ENCODE measurements around the gene CELF1.

CELF1 gene

DNA sequence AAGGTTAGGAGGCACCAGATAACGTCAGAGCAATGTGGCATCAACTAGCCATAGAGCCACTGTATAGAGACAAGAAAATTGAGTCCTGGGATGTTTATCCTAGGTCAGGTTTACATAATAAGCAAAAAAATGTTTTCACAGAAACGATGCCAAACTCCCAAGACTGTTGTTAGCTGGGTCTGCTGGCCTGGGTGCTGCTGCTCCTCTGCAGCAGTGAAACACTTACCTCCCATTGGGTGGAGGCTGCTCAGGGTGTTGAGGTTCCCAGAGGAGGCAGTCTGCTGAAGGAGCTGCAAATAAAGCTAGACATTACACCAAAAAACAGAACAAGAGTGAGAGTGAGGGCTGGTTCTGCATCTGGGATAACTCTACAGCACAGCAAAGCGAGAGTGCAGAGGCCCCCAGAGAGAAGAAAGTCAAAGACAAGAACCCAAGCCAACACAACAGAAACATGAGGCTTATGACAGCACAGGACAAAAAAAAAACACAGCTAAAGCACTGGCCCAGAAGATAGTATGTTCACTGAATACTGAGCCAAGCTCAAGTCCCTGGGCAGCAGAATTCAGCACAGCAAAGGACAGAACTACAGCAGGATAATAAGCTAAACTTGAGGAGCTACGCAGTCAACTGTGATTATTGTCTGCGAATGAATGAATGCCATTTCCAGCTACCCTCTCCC, 74.1 kb downstream of the CELF1 start:
- no peak for DNase-seq

DNA sequence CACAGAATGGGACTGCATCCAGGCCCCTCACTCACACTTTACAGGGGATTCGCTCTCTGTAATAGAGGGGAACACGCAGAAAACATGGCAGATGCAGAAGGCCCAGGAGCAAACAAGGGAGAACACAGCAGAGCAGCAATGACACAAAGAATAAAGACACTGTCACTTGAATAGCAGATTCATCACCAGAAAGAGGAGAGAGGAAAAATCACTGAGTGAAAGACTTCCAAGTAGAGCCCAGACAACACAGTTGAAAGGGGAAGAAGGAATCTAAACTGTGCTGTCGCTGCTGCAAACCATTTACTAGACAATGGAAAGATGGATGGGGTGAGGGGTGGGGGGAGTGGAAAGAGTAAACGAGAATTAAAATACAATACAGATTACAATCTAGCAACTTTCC, 75.2 kb downstream of the CELF1 start:
- no peak for DNase-seq

DNA sequence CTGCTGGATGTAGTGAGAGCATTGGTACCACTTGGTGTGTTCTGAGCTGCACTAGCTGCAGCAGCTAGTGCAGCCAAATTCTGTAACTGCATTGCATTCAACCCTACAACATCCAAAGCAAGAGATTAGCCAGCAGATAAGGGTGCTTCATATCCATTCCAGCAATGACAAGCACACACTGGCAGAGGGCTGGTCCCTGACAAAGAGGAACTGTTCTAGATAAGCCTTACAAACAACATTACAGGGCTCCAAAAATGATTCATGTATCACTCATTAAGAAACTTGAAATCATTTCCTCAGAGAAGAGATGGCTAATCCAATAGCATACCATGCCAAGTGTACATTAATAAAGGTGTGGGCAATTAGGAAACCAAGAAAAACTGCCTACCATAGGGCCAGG, 75.6 kb downstream of the CELF1 start:
- DNase-seq: no peak

DNA sequence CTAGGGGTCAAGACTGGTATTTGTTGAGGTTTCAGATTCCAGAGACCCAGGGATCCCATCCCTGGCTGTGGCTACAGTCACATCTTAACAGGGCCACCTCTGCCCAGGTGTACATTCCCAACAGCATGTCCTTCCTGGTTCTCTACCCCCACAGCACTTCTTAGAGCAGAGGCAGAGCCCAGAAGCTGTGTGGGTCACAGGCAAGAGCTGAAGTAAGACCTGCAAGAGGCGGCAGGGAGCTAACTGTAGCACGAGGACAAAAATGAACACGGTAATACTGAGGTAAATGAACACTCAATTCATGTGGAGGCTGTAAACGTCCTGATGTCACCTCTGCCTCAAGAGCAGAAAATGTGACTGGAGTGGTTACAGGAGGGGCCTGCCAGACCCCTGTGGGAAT, 82.3 kb downstream of the CELF1 start:
- DNase-seq: no peak

DNA sequence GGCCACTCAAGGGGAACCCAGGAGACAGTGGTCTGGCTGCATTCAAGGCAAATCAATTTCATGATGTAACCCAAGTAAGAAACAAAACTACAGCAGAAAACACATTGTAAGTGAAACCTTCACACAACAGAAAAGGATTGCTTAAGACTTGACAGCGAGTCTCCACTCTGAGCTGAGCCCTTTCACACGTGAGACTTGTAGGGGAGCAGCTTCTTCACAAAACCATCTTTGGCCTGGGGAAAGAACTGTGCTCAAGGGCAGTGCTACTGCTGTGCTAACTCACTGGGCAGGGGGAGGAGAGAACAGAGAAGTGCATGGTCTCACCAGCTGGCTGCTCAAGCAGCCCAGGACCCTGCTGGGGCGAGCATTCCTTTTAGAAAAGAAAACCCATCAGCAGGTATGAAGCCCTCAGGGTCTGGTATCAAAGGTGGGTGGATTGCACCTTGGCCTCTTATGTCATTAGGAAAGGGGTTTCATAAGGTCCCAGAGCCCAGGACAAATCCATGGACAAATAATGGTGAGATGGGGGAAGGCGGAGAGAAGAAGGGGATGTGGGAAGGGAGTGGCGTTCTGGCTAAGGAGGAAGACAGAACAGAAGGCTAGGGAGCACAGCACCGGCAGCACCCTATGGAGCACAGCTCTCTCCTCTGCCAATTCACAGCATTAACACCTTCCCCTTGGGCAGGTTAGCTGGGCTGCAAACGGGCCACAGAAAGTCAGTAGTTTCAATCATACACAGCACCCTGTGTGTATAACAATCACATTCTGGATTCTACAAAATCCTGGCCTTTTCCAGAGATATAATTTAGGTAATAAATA, 83.4 kb downstream of the CELF1 start:
- peak; percentile 83 for DNase-seq

DNA sequence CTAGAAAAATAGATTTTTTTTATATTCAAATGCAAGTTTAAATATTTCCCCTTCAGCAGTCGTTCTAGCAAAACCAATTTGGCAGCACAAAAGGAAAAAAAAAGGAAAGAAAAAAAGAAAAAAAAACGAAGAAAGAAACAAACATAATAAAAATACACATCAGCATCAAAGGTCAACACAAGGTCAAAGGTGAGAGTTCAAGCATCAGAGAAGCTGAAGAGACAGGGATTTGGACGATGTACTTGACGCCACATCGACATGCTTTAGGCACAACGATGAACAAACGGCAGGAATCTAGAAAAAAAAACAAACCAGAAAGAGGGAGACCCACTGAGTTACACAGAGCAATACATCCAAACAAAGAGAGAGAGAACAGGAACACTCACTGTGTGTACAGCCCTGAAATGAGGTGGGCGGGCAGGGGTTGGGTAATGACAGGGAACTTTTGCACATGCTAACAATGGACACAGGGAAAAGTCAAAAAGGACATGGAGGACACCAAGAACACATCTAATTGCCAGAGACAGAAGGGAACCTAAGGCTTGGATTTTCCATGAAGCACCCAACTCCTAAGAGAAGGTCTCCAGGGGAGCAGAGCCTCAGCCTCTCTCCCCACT, 84.2 kb downstream of the CELF1 start:
- peak; percentile 70 for DNase-seq

DNA sequence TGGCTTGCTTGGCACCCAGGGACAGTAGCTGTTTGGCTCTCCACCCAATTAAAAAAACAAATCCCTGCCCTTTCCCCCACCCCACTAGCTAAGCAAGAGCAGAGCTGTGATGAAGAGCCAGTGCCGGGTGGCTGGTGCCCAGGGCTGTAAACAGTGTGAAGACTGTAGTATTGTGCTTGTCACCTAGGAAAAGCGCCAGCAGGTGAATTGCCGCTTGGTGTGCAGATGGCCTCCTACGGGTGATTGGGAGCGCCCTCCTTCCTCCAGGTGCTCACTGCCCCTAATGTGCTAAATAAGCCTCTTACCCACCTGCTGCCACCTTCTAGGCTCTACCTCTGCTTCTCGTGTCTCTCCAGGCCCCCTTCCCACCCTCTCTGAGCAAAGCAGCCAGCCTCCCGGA, 85.6 kb downstream of the CELF1 start:
- peak; percentile 99 for DNase-seq

DNA sequence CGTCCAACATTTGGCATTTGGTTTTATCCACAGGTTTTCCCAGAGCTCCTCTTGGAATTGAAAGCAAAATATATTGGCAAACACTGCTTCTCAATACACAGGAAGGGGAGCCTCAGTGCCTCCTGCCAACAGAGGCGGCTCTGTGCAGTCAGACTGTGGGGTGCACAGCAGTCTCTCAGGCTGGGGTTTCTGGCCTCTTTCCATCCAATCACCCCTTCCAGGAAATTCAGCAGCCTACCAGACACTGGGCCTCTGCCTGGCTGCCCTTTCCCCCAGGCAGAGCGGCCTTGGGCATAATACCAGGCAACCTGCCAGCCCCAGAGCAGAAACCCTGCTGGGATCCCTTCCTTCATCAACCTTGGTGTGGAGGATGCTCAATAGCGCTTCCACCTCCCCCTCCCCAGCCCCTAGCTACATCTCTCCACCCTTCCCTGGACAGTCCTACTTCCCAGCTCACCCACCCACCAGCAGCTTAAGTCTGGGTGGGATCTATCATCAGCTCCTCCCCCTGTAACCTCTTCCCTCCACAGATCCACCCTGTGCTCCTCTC, 86.2 kb downstream of the CELF1 start:
- peak; percentile 99 for DNase-seq

DNA sequence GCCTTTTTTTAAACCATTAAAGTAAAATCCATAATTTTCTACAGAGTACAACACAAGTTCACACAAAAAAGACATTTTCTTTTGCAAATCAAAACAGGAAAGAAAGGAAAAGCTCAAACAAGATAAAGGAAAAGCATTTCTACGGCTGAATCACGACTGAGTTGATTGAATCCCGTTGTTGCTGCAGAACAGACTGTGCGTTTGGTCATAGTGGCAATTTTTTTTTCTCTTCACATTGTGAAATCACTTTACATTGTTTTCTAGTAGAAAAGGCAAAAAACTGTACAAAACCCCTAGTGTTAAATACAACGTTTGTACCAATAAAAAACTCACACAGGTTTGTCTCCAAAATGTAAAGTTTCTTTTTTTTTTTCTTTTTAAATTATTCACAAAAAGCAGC, 86.7 kb downstream of the CELF1 start:
- DNase-seq: peak; percentile 54

DNA sequence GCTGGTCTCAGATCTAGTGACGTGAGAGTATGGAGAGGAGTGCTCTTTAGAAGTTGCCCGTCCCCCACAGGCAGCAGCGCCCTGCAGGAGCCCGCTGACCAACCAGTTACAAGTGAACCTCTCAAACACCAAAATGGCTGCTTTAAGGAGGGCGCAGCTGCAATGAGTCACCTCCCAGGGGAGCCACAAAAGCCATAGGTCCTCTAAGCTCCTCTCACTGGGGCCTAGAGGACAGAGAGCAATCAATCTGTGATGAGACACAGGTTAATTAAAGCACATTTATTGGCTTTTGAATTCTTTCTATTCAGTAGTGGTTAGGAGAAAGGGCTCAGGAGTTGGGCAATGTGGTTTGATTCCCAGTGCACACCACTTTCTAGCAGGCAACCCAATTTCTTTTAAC, 88.4 kb downstream of the CELF1 start:
- DNase-seq: peak; percentile 99

DNA sequence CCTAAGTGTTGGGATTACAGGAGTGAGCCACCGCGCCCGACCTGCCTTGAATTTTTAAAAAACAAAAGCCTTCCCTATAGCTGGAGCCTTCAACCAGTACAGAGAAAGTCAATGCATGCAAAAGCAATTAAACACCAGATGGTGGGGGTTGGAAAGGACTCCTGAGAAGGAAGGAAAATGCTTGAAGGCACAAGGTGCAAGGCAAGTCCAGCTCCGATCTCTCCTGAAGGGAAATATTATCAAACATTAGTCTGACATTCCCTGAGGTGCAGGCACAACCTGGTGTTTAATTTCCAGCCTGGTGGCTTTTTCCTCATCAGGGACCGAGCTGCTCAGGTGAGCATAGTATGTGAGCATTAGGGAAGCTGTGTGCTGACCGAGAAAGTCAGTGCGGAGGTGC, 91.1 kb downstream of the CELF1 start:
- peak; percentile 60 for DNase-seq

DNA sequence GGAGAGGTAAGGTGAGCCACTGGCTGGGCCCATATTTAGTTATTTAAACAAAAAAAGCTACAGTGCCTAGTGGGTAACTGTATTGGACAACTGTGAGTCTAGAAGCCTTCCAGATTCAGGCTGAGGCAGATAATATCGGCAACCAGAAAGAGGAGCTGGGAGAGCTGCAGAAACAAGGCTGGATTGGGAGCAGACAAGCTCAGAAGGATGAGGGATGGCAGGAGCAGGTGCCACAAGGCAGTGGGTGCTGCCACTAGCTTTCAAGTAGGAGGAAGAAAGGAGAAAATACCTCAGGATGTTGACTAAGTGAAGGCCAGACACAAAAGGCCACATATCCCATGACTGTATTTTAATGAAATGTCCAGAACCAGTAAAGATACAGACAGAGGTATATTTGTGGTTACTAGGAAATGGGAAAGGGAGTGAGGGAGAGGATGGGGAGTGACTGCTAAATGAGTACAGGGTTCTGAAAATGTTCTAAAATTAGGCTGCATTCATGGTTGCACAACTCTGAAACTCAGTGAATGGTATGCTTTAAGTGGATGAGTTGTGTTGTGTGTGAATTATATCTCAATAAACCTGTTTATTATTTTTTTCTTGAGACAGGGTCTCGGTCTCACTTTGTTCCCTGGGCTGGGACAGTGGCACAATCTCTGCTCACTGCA, 92.2 kb downstream of the CELF1 start:
- DNase-seq: no peak

DNA sequence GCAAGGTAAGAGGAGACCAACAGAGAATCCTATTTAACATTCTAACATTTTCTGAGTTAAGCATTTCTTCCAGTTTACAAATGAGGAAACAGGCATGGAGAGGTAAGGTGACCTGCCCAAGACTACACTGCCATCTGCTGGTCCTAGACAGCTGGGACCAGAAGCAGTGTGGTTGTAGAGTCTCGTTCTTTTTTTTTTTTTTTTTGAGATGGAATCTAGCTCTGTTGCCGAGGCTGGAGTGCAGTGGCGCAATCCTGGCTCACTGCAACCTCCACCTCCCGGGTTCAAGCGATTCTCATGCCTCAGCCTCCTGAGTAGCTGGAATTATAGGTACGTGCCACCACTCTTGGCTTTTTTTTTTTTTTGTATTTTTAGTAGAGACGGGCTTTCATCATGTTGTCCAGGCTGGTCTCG, 98.7 kb downstream of the CELF1 start:
- peak; percentile 87 for DNase-seq

DNA sequence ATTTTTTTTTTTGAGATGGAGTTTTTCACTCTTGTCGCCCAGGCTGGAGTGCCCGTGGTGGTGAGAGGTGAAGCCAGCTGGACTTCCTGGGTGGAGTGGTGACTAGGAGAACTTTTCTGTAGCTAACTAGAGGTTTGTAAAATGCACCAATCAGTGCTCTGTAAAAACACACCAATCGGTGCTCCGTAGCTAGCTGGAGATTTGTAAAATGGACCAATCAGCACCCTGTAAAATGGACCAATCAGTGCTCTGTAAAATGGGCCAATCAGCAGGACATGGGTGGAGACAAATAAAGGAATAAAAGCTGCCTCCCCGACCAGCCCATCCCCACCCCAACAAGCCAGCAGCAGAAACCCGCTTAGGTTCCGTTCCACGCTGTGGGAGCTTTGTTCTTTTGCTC, 99.6 kb downstream of the CELF1 start:
- DNase-seq: no peak

DNA sequence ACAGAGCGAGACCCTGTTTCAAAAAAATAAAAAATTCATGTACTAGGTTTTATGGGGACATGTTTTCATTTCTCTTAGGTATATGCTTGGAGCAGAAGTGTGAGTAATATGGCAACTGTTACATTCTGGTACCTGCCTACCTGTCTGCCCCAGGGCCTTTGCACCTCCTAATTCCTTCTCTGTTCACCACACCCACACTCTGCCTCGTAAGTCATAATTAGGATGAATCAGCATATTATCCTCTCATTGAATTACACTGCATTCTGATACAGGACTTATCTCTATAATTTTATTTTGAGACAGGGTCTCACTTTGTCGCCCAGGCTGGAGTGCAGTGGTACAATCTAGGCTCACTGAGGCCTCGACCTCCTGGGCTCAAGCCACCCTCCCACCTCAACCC, 100.9 kb downstream of the CELF1 start:
- DNase-seq: no peak

DNA sequence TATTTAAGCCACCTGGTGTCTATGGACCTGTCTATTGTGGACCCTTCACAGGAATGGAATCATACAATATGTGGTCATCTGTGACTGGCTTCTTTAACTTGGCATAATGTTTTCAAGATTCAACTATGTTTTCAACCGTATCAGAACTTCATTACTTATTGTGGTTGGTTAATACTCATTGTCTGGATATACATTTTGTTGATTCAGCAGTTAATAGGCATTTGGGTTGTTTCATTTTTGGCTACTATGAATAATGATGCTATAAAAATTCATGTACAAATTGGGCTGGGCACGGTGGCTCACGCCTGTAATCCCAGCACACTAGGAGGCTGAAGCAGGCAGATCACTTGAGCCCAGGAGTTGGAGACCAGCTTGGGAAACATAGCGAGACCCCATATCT, 101.5 kb downstream of the CELF1 start:
- no peak for DNase-seq

DNA sequence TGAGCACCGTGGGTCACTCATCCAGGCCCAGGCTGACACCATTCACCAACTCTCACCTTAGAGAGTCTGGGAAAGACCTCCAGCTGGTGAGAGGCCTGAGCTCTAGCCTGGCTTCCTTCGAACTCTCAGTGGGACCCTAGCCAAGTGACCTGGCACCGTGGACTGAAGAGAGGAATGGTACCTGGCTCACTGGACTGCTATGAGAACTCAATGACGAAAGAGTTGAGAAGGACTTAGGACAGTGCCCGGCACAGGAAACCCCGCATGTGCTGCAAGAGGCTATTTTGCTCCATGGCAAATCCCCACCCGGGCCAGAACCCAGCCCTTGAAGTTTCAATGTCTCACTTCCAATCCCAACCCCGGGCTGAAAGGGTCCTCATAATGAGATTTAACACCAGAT, 103.4 kb downstream of the CELF1 start:
- DNase-seq: no peak

DNA sequence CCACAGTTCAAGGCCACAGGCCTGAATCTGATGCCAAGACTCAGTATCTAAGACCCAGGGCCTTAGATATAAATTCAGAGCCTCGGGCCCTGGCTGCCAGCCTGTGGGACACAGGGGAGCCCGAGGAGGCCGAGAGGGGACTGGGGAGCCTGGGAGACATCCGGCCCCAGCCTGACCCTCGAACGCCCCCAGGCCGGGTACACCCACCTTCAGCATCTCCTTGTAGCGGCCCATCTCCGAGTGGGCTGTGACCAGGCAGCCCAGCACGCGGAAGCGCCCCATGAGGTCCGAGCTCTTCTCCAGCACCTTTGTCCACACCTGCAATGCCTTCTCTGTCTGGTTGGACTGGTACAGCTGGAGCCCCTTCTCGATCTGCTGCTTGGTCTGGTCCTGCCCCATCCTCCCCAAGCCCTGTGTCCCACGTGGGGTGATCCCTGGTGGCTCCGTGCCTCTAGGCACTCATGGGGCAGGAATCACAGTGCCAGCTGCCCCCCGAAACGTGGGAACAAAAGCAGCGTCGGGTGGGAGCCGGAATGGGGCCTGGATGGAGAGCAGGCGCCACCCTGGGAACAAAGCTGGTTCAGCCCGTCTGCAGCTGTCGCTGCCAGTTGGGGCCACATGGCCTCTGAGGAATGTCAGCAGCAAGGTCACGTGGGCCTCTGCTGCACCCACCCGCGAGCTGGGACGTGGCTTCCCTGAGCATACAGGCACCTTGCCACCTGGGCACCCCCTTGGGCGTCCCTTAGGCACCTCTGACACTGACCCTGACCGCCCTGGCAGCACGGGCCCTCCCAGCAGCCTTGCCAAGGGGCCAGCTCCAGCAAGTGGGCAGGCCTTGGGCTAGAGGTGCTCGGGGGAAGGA, 104.1 kb downstream of the CELF1 start, which contains the start of gene RAPSN:
RAPSN (minus strand) TSS at position 571 of the 862 bp plus-strand sequence; CDS start at position 399, 172 bp downstream.
- no peak for DNase-seq

DNA sequence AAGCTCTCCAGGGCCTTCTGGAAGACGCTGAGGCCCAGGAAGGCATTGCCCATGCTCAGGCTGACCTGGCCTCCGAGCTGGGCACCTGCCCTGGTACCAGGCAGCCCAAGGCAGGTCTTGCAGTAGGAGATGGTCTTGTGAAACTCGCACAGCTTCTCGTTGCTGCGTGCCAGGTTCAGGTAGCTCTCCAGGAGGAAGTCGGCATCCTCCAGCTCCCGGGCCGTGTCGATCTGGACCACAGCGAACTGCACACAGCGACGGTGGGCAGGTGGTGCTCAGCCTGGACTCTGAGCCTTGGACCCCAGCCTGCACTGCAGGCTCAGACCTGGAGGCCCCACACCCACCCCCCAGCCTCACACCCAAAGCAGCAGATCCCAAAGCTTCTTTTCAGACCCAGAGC, 105.0 kb downstream of the CELF1 start:
- DNase-seq: no peak

DNA sequence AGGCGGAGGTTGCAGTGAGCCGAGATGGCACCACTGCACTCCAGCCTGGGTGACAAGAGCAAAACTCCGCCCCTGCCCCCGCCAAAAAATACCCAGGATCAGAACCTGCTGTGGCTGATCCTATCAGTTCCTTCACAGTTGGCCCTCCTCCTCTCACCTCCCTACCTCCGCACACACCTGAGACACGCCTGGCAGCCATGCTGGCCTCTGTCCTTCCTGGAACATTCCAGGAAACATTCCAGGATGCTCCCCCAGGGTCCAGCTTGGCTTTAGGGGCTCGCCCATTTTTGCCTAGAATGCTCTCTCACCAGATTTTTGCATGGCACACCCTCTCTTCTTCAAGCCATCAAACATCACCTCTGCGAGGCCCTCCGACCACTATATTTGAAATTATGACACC, 106.1 kb downstream of the CELF1 start:
- no peak for DNase-seq

DNA sequence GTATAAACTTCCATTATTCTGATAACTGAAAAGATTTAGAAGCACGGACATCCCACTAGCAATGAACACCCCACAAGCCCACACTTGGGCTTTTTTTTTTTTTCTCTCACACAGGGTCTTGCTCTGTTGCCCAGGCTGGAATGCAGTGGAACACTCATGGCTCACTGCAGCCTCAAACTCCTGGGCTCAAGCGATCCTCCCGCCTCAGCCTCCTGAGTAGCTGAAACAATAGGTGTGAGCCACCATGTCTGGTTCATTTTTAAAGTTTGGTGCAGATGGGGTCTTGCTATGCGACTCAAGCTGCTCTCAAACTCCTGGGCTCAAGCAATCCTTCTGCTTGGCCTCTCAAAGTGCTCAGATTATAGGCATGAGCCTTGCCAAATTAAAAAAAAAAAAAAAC, 107.1 kb downstream of the CELF1 start:
- DNase-seq: no peak

DNA sequence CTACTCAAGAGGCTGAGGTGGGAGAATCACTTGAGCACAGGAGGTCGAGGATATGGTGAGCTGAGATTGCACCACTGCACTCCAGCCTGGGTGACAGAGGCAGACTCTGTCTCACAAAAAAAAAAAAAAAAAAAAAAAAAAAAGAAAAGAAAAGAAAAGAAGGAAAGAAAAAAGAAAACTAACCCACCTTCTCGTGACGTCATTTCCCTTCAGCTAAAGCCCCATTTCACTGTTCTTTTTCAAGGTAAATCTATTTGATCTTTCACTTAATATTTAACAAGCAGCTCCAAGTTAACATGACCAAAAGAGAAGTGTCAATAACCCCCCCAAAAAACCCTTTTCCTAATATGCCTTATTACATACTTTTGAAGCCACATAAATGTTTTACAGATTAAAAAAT, 109.1 kb downstream of the CELF1 start:
- no peak for DNase-seq

Measured in NCI-H69 (cell line).